Nephron progenitor cell (in vitro differentiated cells): ENCODE results near the gene FKBP15.

Experiments
- DNase-seq: peaks from one replicate; pipeline ENCODE4 v3.0.0; 2021
- H3K27ac Mint-ChIP-seq: 2 replicates; pipeline ENCODE4 v1.8.0; 2021; ENCODE audit warnings: mild to moderate bottlenecking, moderate library complexity, mixed read lengths
- H3K27me3 Mint-ChIP-seq: 2 replicates; pipeline ENCODE4 v1.8.0; 2021; ENCODE audit warnings: mild to moderate bottlenecking, low read depth, mixed read lengths; ENCODE audit not compliant: poor library complexity
- H3K36me3 Mint-ChIP-seq: 2 replicates; pipeline ENCODE4 v1.8.0; 2021; ENCODE audit warnings: low read depth, mixed read lengths
- H3K4me1 Mint-ChIP-seq: 2 replicates; pipeline ENCODE4 v1.8.0; 2021; ENCODE audit warnings: mixed read lengths
- H3K4me3 Mint-ChIP-seq: 2 replicates; pipeline ENCODE4 v1.8.0; 2021; ENCODE audit warnings: mild to moderate bottlenecking, moderate library complexity, mixed read lengths
- H3K9me3 Mint-ChIP-seq: 2 replicates; pipeline ENCODE4 v1.8.0; 2021; ENCODE audit warnings: mild to moderate bottlenecking, moderate library complexity, mixed read lengths
- TF ChIP-seq, protein P1 (sequence below): fragments of 200-600 bp; sonication (generic); IDR thresholded peaks from 2 replicates; pipeline ENCODE4 v1.5.0; 2021; ENCODE audit warnings: antibody characterized with exemption

FKBP15 gene

DNA sequence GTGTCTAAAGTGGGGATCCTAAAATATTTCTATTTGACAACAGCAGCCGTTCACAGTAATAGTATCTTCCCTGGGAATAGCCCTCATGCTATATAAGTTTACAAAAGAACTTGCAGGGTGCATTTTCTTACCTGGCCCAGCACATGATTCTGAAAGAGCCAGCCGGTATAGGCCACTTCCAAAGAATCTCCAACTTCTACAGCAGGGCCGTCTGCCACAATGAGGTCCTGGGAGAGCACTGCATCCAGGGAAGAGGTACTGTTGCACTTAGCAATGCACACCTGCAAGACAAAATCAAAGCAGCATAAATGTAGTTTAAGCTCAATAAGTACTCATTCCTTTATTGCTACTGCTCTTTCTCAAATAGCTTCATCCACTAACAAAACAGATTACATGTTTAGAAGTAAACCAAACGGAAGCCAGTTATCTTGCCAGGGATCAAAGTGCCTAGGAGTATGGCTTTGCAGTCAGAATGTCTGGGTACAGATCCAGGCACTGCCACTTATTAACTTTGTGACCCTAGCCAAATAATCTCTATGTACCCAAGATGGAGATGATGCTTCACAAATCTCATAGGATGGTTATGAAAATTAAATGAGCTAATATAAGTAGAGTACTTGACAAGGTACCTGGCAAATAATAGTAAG is 21.3 kb downstream of the FKBP15 start:
- H3K4me3 Mint-ChIP-seq: no peak overlapping the region
- H3K27ac Mint-ChIP-seq: no peak overlapping the region
- no peaks in the 10 kb centered on the region for H3K27me3 Mint-ChIP-seq
- peaks cover 79% of the 10 kb centered on the region for H3K36me3 Mint-ChIP-seq
- no peaks in the 10 kb centered on the region for H3K9me3 Mint-ChIP-seq
- TF ChIP-seq, protein P1, sequence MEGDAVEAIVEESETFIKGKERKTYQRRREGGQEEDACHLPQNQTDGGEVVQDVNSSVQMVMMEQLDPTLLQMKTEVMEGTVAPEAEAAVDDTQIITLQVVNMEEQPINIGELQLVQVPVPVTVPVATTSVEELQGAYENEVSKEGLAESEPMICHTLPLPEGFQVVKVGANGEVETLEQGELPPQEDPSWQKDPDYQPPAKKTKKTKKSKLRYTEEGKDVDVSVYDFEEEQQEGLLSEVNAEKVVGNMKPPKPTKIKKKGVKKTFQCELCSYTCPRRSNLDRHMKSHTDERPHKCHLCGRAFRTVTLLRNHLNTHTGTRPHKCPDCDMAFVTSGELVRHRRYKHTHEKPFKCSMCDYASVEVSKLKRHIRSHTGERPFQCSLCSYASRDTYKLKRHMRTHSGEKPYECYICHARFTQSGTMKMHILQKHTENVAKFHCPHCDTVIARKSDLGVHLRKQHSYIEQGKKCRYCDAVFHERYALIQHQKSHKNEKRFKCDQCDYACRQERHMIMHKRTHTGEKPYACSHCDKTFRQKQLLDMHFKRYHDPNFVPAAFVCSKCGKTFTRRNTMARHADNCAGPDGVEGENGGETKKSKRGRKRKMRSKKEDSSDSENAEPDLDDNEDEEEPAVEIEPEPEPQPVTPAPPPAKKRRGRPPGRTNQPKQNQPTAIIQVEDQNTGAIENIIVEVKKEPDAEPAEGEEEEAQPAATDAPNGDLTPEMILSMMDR: no peak
- no peak for DNase-seq
- no peaks in the 10 kb centered on the region for H3K4me1 Mint-ChIP-seq

DNA sequence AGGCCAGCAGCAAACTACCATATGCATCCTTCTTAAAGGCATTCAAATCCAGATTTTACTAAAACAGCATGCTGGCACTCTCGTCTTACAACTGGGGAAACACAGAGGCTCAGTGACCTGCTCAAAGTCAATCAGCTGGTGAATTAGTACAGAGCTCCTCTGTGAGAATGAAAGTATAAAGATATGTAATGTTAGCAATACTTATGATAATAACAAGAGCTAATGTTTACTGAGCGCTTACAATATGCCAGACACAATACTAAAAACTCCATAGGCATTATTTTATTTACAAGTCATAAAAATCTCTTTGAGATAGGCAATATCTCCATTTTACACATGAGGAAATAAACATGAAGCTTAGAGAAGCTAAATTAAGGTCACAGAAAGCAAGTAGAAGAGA is 28.6 kb downstream of the FKBP15 start:
- TF ChIP-seq, protein P1: no peak
- DNase-seq: no peak
- H3K36me3 Mint-ChIP-seq: peaks cover 32% of the 10 kb centered on the region
- no peaks in the 10 kb centered on the region for H3K4me1 Mint-ChIP-seq
- H3K9me3 Mint-ChIP-seq: no peaks in the 10 kb centered on the region
- H3K27me3 Mint-ChIP-seq: no peaks in the 10 kb centered on the region
- no peak overlapping the region for H3K4me3 Mint-ChIP-seq
- H3K27ac Mint-ChIP-seq: no peak overlapping the region

DNA sequence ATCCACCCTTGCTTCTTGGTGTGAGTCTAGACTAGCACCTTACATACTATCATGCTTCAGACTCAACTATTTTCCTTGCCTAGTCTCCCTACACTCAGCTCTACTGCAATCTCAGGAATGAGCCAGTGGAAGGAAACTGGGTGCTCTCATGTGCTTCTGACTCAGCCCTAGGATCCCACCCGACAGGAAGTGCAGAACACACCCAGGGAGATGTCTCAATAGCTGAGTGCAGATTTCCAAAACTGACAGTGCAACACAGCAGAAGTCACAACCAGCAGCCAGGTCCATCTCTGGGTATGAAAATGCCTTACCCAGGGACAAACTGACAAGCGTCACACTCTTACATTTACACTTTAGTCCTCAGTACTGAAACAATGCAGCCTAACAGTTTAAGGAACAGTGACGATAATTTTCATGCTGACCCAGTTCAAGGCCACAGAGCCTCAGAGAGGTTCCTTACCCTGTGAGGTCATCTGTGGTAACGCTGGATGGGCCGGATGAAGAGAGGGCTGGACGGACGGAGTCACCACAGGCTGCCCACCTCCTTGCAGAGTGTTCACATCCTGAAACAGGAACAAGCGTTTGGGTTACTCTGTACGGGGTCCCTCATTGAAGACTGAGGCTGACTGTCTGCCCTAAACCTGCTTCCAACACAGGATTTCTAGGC is 33.0 kb downstream of the FKBP15 start:
- TF ChIP-seq, protein P1: no peak
- H3K36me3 Mint-ChIP-seq: peaks cover 20% of the 10 kb centered on the region
- H3K27me3 Mint-ChIP-seq: no peaks in the 10 kb centered on the region
- no peaks in the 10 kb centered on the region for H3K4me1 Mint-ChIP-seq
- H3K27ac Mint-ChIP-seq: peak overlapping the region; percentile 21
- H3K9me3 Mint-ChIP-seq: no peaks in the 10 kb centered on the region
- H3K4me3 Mint-ChIP-seq: no peak overlapping the region
- DNase-seq: no peak

DNA sequence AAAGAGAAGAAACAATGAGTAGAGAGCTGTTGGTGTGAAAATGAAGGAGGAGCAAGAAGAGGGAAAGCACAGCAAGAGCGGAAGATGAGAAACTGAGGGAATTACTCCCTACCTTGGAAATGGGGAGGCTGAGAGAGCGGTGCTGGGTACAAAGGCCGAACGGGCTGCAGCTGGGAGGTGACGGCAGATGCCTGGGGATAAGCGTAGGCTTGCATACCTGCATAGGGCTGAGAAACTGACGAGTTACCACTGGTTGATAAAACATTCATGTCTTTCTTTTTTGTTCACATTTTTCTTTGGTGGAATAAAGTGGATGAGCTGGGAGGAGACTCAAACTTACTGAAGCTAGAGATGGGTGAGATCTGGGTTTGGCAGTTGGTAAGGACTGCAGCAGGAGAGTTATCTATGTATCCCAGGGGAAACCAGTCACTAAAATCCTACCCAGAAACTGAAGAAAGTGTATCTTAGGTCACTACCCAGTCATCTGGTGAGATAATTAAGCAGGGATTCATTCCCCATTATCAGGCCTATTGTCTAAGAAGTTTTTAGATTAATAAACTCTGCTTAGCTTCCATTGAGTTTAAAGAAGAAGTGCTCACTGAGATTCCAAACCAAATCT is 34.8 kb downstream of the FKBP15 start:
- H3K36me3 Mint-ChIP-seq: peaks cover 37% of the 10 kb centered on the region
- no peaks in the 10 kb centered on the region for H3K4me1 Mint-ChIP-seq
- no peaks in the 10 kb centered on the region for H3K27me3 Mint-ChIP-seq
- no peak overlapping the region for H3K4me3 Mint-ChIP-seq
- H3K9me3 Mint-ChIP-seq: no peaks in the 10 kb centered on the region
- no peak for DNase-seq
- TF ChIP-seq, protein P1: no peak
- H3K27ac Mint-ChIP-seq: no peak overlapping the region

DNA sequence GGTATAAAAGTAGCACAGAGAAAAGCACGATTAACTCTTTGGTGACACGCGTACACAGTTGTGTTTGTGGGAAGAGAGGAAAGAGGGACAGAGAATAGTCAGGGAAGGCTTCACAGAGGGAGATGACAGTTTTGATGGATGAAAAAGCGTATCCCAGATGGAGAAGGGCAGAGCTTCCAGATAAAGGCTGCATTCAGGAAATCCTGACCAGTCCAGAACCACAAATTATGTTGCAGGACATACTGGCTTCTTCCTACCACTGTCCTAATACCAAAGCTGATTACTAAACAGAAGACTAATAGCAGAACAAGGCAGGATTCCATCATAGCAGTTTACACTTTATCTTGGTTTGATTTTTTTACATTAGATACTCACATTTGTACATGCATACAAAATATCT is 35.8 kb downstream of the FKBP15 start:
- Mint-ChIP-seq H3K36me3 (peaks cover 37% of the 10 kb centered on the region), H3K27ac (no peak overlapping the region), H3K4me1 (no peaks in the 10 kb centered on the region), H3K27me3 (no peaks in the 10 kb centered on the region), H3K4me3 (no peak overlapping the region), H3K9me3 (no peaks in the 10 kb centered on the region)
- DNase-seq: no peak
- TF ChIP-seq, protein P1: no peak
